H1 (cell line): ENCODE data around the gene FGR. TPM values are rescaled to one million over a fixed set of nuclear protein-coding genes. Genes with fewer than 3 reads are reported as not detected.
A peak's percentile ranks its signal among the peaks of the same experiment; 100 is the strongest.

Experiments
- CTCF ChIA-PET: fragments of 300-600 bp; sonication (Branson Sonifier 250); formaldehyde crosslinking; loops from one replicate; lab custom pipeline; 2021; ENCODE audit not compliant: partially characterized antibody; lab: Charles Lee
- POLR2A ChIA-PET: fragments of 300-600 bp; sonication (Branson Sonifier 250); formaldehyde crosslinking; loops from one replicate; lab custom pipeline; 2021; ENCODE audit warnings: inconsistent platforms; ENCODE audit not compliant: partially characterized antibody; lab: Charles Lee
- DNase-seq, 2 experiments: peaks; one replicate each; pipeline versions ENCODE4 v3.0.0 to v3.0.0-alpha.2; 2010 to 2022; ENCODE audit warnings: low spot score in 2 of 2, low read depth in 1 of 2, mixed read lengths in 1 of 2
- FAIRE-seq: peaks from 2 replicates; lab custom pipeline; 2011; peaks lifted over from hg19 to GRCh38; lab: Jason Lieb, UNC
- H2AFZ ChIP-seq: 2 replicates; pipeline ENCODE4 v1.8.1; 2012; ENCODE audit warnings: low read length, inconsistent platforms
- H2AK5ac ChIP-seq: 2 replicates; pipeline ENCODE4 v1.6.1; 2013; ENCODE audit warnings: low read depth, low read length
- H2BK120ac ChIP-seq: replicated peaks from 2 replicates; pipeline ENCODE3; 2013; ENCODE audit warnings: low read depth, low read length, inconsistent platforms
- H2BK12ac ChIP-seq: 2 replicates; pipeline ENCODE4 v1.6.1; 2013; ENCODE audit warnings: low read depth, low read length
- H2BK15ac ChIP-seq: 2 replicates; pipeline ENCODE4 v1.6.1; 2013; ENCODE audit warnings: low read length
- H2BK20ac ChIP-seq: 2 replicates; pipeline ENCODE4 v1.6.1; 2013; ENCODE audit warnings: low read length
- H2BK5ac ChIP-seq: 2 replicates; pipeline ENCODE4 v1.6.1; 2013; ENCODE audit warnings: low read depth, low read length
- H3K14ac ChIP-seq: 2 replicates; pipeline ENCODE4 v1.6.1; 2013; ENCODE audit warnings: inconsistent platforms; ENCODE audit not compliant: insufficient read length
- H3K18ac ChIP-seq: 2 replicates; pipeline ENCODE4 v1.6.1; 2013; ENCODE audit warnings: low read length; ENCODE audit errors: extremely low read depth
- H3K23ac ChIP-seq: 2 replicates; pipeline ENCODE4 v1.6.1; 2013; ENCODE audit warnings: inconsistent platforms; ENCODE audit not compliant: insufficient read length
- H3K23me2 ChIP-seq: 2 replicates; pipeline ENCODE4 v1.6.1; 2013; ENCODE audit warnings: low read depth, low read length
- H3K27ac ChIP-seq: 2 replicates; pipeline ENCODE4 v1.6.1; 2011; ENCODE audit warnings: low read depth, low read length, inconsistent platforms
- H3K27me3 ChIP-seq, 4 experiments: replicated peaks in 1 of 4; 1 replicate in 1 of 4; 2 replicates in 3 of 4; pipeline versions ENCODE4 v1.6.1 to v1.8.1; 2011 to 2013; ENCODE audit warnings: low read length in 3 of 4, mild to moderate bottlenecking in 3 of 4, inconsistent platforms in 2 of 4, mixed read lengths in 2 of 4, moderate library complexity in 1 of 4; ENCODE audit not compliant: control insufficient read depth in 3 of 4, insufficient read depth in 3 of 4; ENCODE audit errors: extremely low read depth in 1 of 4
- H3K36me3 ChIP-seq, 4 experiments: 2 replicates each; pipeline versions ENCODE4 v1.6.1 to v1.8.1; 2011 to 2013; ENCODE audit warnings: mild to moderate bottlenecking in 4 of 4, low read length in 3 of 4, moderate library complexity in 2 of 4, control low read depth in 1 of 4, inconsistent platforms in 1 of 4; ENCODE audit not compliant: insufficient read depth in 4 of 4, control insufficient read depth in 2 of 4
- H3K4ac ChIP-seq: replicated peaks from 2 replicates; pipeline ENCODE3; 2013; ENCODE audit warnings: low read length, low read depth, mixed read lengths, inconsistent platforms; ENCODE audit not compliant: insufficient read length
- H3K4me1 ChIP-seq, 4 experiments: replicated peaks in 1 of 4; 1 replicate in 1 of 4; 2 replicates in 3 of 4; pipeline versions ENCODE4 v1.6.1 to v1.8.1; 2011 to 2013; ENCODE audit warnings: low read length in 3 of 4, inconsistent platforms in 2 of 4, mixed read lengths in 1 of 4; ENCODE audit not compliant: insufficient read depth in 4 of 4, control insufficient read depth in 3 of 4
- H3K4me2 ChIP-seq, 2 experiments: 2 replicates each; pipeline versions ENCODE4 v1.6.1 to v1.8.1; 2011 to 2013; ENCODE audit warnings: low read depth in 2 of 2, low read length in 2 of 2, control low read depth in 1 of 2, inconsistent platforms in 1 of 2, mild to moderate bottlenecking in 1 of 2; ENCODE audit not compliant: insufficient read depth in 1 of 2
- H3K4me3 ChIP-seq, 4 experiments: fragments of 200-600, 300-600 bp in 1 of 4; sonication (generic), shearing (Covaris generic), sonication (Bioruptor Twin) in 1 of 4; 2 replicates each; pipeline versions ENCODE4 v1.5.1 to v1.8.1; 2011 to 2016; ENCODE audit warnings: low read length in 4 of 4, low read depth in 3 of 4, control low read depth in 2 of 4, inconsistent platforms in 2 of 4, mild to moderate bottlenecking in 2 of 4, mixed read lengths in 1 of 4, moderate library complexity in 1 of 4; ENCODE audit not compliant: insufficient read depth in 2 of 4; ENCODE audit errors: extremely low read depth in 1 of 4
- H3K56ac ChIP-seq: replicated peaks from 2 replicates; pipeline ENCODE3; 2013; ENCODE audit warnings: low read depth, mild to moderate bottlenecking, mixed read lengths, low read length, inconsistent platforms; ENCODE audit not compliant: insufficient read length
- H3K79me1 ChIP-seq: 2 replicates; pipeline ENCODE4 v1.6.1; 2013; ENCODE audit warnings: low read depth, low read length, control low read depth
- H3K79me2 ChIP-seq, 2 experiments: 2 replicates each; pipeline versions ENCODE4 v1.6.1 to v1.8.1; 2012 to 2013; ENCODE audit warnings: low read length in 2 of 2, mild to moderate bottlenecking in 2 of 2, inconsistent platforms in 1 of 2; ENCODE audit not compliant: insufficient read depth in 2 of 2, control insufficient read depth in 1 of 2
- H3K9ac ChIP-seq, 4 experiments: replicated peaks in 1 of 4; 1 replicate in 1 of 4; 2 replicates in 3 of 4; pipeline versions ENCODE4 v1.6.1 to v1.8.1; 2011 to 2013; ENCODE audit warnings: low read depth in 3 of 4, low read length in 3 of 4, control low read depth in 2 of 4, mild to moderate bottlenecking in 2 of 4, moderate library complexity in 2 of 4, inconsistent platforms in 1 of 4; ENCODE audit errors: extremely low read depth in 1 of 4
- H3K9me3 ChIP-seq, 2 experiments: 2 replicates each; pipeline versions ENCODE4 v1.6.1 to v1.8.1; 2012 to 2013; ENCODE audit warnings: mild to moderate bottlenecking in 2 of 2, moderate library complexity in 2 of 2, control low read depth in 1 of 2, inconsistent platforms in 1 of 2, low read depth in 1 of 2, low read length in 1 of 2, mixed read lengths in 1 of 2; ENCODE audit not compliant: insufficient read depth in 2 of 2
- H4K20me1 ChIP-seq, 2 experiments: replicated peaks in 1 of 2; 2 replicates each; pipeline versions ENCODE3 to v1.8.1; 2011 to 2013; ENCODE audit warnings: inconsistent platforms in 2 of 2, low read length in 2 of 2, mild to moderate bottlenecking in 1 of 2; ENCODE audit not compliant: insufficient read depth in 2 of 2, control insufficient read depth in 1 of 2
- H4K5ac ChIP-seq: 2 replicates; pipeline ENCODE4 v1.6.1; 2013; ENCODE audit warnings: low read length, low read depth, mixed read lengths, inconsistent platforms; ENCODE audit not compliant: insufficient read length
- H4K8ac ChIP-seq: 2 replicates; pipeline ENCODE4 v1.8.0; 2013; ENCODE audit warnings: mild to moderate bottlenecking, moderate library complexity, low read length, inconsistent platforms; ENCODE audit not compliant: insufficient read depth; ENCODE audit errors: extremely low read depth
- H4K91ac ChIP-seq: replicated peaks from 2 replicates; pipeline ENCODE3; 2013; ENCODE audit warnings: low read length, mixed read lengths, inconsistent platforms; ENCODE audit not compliant: insufficient read length
- CHD2 ChIP-seq: IDR thresholded peaks from 2 replicates; pipeline ENCODE4 v1.6.1; 2012; ENCODE audit warnings: low read length, improper control_type of control experiment
- GABPA ChIP-seq: IDR thresholded peaks from 2 replicates; pipeline ENCODE4 v1.6.1; 2011; ENCODE audit warnings: mild to moderate bottlenecking, low read length, moderate library complexity, borderline replicate concordance; ENCODE audit not compliant: insufficient read depth
- JUND ChIP-seq: IDR thresholded peaks from 2 replicates; pipeline ENCODE4 v1.6.1; 2011; ENCODE audit warnings: mild to moderate bottlenecking, improper control_type of control experiment, low read length
- RFX5 ChIP-seq: IDR thresholded peaks from 2 replicates; pipeline ENCODE4 v1.6.1; 2011; ENCODE audit warnings: low read depth, low read length, improper control_type of control experiment, borderline replicate concordance
- SIN3A ChIP-seq, 2 experiments: IDR thresholded peaks in 1 of 2; conservative IDR thresholded peaks in 1 of 2; 2 replicates each; pipeline ENCODE4 v1.6.1; 2011 to 2012; ENCODE audit warnings: low read length in 2 of 2, improper control_type of control experiment in 1 of 2, low read depth in 1 of 2, mild to moderate bottlenecking in 1 of 2
- SIX5 ChIP-seq: IDR thresholded peaks from 2 replicates; pipeline ENCODE4 v1.6.1; 2011; ENCODE audit warnings: mild to moderate bottlenecking, low read depth, low read length
- SUZ12 ChIP-seq: fragments of 200-600 bp; sonication (generic); IDR thresholded peaks from 2 replicates; pipeline ENCODE4 v1.6.1; 2012; ENCODE audit warnings: mild to moderate bottlenecking, inconsistent platforms, low read length, moderate library complexity, mixed read lengths
- TAF1 ChIP-seq: IDR thresholded peaks from 2 replicates; pipeline ENCODE4 v1.6.1; 2011; ENCODE audit warnings: mild to moderate bottlenecking, low read depth, low read length
- TCF12 ChIP-seq: IDR thresholded peaks from 2 replicates; pipeline ENCODE4 v1.6.1; 2011; ENCODE audit warnings: low read depth, mild to moderate bottlenecking, low read length
- USF2 ChIP-seq: IDR thresholded peaks from 2 replicates; pipeline ENCODE4 v1.6.1; 2011; ENCODE audit warnings: low read length, improper control_type of control experiment
- ZNF274 ChIP-seq: IDR thresholded peaks from 2 replicates; pipeline ENCODE4 v1.7.0; 2012; ENCODE audit warnings: low read length, borderline replicate concordance; ENCODE audit errors: extremely low read depth
- WGBS, 2 experiments: shearing (Covaris generic) in 1 of 2; methylation state at CpG; one replicate each; pipeline versions ENCODE4 v1.1.6 to v1.1.7; 2013 to 2015; ENCODE audit warnings: low lambda C conversion rate in 2 of 2, mixed read lengths in 2 of 2, inconsistent platforms in 1 of 2, low coverage in 1 of 2, missing lambda C conversion rate in 1 of 2; ENCODE audit not compliant: insufficient replicate concordance in 2 of 2, insufficient coverage in 1 of 2, insufficient read length in 1 of 2; ENCODE audit errors: extremely low coverage in 1 of 2, missing lambda C conversion rate in 1 of 2; 5-methylcytosine and 5-hydroxymethylcytosine counted together
- polyA plus RNA-seq, 7 experiments: library from polyadenylated mRNA; depleted of rRNA in 3 of 7; stranded (reverse) in 5 of 7; unstranded in 2 of 7; fragments of >200 nt in 5 of 7; fragments of 200-250 nt in 2 of 7; gene quantifications; 1 replicate in 5 of 7; 2 replicates in 1 of 7; 4 replicates in 1 of 7; pipeline versions ENCODE4 v1.2.1 to v1.2.3, GENCODE V29; 2011 to 2013; ENCODE audit warnings: missing spikeins in 2 of 7, mixed read lengths in 2 of 7
- total RNA-seq: library from RNA; stranded (reverse); fragmentation: NEBNext Ultra II Directional; extraction: Animal tissue kit (Norgen Biotek cat#: 25700); gene quantifications from 2 replicates; pipeline ENCODE4 v1.2.1, GENCODE V29; 2021
- TF ChIP-seq, protein P1 (sequence below): IDR thresholded peaks from 2 replicates; pipeline ENCODE4 v1.6.1; 2012; ENCODE audit warnings: inconsistent platforms

FGR gene
- total and polyA plus RNA-seq, 2 of the 8 experiments (the other 6 are each of a cell fraction or from before 2014, with no cell fraction given), result 0.22 to 0.95 TPM

- Histone ChIP-seq H3K4me3 (no peak overlapping the region), H4K20me1 (peaks cover 13 to 18% of the 10 kb centered on the region in 2 experiments), H3K9ac (no peak overlapping the region), H3K4ac (no peak overlapping the region), H3K23me2 (no peaks in the 10 kb centered on the region), H2BK12ac (no peak overlapping the region), H3K56ac (no peak overlapping the region), H3K27me3 (no peaks in the 10 kb centered on the region), H3K79me2 (peaks cover 3 to 25% of the 10 kb centered on the region in 2 experiments; a peak in 1 of 4 replicates), H3K18ac (no peak overlapping the region), H3K14ac (no peak overlapping the region), H2AFZ (no peak overlapping the region), H3K4me2 (no peak overlapping the region), H2BK20ac (no peak overlapping the region), H2BK5ac (peak overlapping the region; percentile 35; the same call in 1 of the 2 replicates), H3K23ac (no peak overlapping the region), H2BK120ac (no peak overlapping the region), H2BK15ac (no peak overlapping the region), H3K4me1 (peaks cover 0 to 5% (median 1%) of the 10 kb centered on the region in 4 experiments; a peak in 6 of 7 replicates), H3K27ac (no peak overlapping the region), H2AK5ac (no peak overlapping the region), H3K36me3 (peaks cover 0 to 3% (median 0%) of the 10 kb centered on the region in 4 experiments; a peak in 1 of 8 replicates), H3K9me3 (no peaks in the 10 kb centered on the region), H4K5ac (no peak overlapping the region), H4K8ac (no peak overlapping the region; the same call in 1 of the 2 replicates), H3K79me1 (peaks cover 9% of the 10 kb centered on the region), H4K91ac (no peak overlapping the region)
- DNase-seq (no peak), FAIRE-seq (no peak)
- CTCF ChIA-PET, result interaction anchor here (0.6 to 56.1 kb wide), 7 partner anchors 13 to 537 kb away, joined by 4 to 1807 read pairs (median 10); partner anchors contain the start of gene AHDC1
- 87% methylated on average over 6 of the region's 6 CpGs; no CpG with 5 or more reads in 1 of the 2 experiments for WGBS, 2 experiments
- POLR2A ChIA-PET, result interaction anchor here (20.9 to 25.0 kb wide), 2 partner anchors 14 to 20 kb away, joined by 350 to 355 read pairs; no protein-coding TSS in a partner anchor
- TF ChIP-seq CHD2, result no peak
- TF ChIP-seq ZNF274, result no peak
- no peak for TF ChIP-seq RFX5
- TF ChIP-seq TAF1, result no peak
- no peak for TF ChIP-seq GABPA
- TF ChIP-seq USF2, result no peak
- no peak for TF ChIP-seq JUND
- TF ChIP-seq SIX5, result no peak
- no peak for TF ChIP-seq TCF12
- TF ChIP-seq, protein P1, sequence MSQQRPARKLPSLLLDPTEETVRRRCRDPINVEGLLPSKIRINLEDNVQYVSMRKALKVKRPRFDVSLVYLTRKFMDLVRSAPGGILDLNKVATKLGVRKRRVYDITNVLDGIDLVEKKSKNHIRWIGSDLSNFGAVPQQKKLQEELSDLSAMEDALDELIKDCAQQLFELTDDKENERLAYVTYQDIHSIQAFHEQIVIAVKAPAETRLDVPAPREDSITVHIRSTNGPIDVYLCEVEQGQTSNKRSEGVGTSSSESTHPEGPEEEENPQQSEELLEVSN, result no peak
- no peak for TF ChIP-seq SIN3A (conservative IDR thresholded peaks at IDR 0.05 in 1 of 2, IDR thresholded peaks at IDR 0.05 in 1 of 2; ENCODE audit: low read depth in 1 of 2, low read length in 2 of 2)
- TF ChIP-seq SUZ12, result no peak
Observed at GRCh38 chr1:27581823-27582243, 53.2 kb downstream of the FGR start.
